Measurements from ENCODE around the gene INTS4. TPM values are rescaled to one million over a fixed set of nuclear protein-coding genes. Genes with fewer than 3 reads are reported as not detected.

The INTS4 gene
- total and polyA plus RNA-seq, 2 experiments from 2014 or later = 24.6 to 47.6 TPM

DNA sequence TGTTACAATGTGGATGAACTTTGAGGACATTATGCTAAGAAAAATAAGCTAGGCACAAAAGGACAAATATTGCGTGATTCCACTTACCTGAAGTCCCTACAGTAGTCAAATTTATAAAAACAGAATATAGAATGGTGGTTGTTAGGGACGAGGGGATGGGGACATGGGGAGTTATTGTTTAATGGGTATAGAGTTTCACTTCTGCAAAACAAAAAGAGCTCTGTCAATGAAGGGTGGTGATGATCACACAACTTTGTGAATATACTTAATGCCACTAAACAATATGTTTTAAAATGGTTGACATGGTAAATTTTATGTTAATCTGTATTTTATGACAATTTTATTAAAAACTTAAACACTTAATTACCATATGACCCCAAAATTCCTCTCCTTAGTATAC, 26.1 kb downstream of the INTS4 start (continued):
- TF ChIP-seq CREB1 (CRISPR knock-in tag; IDR thresholded peaks at IDR 0.05; ENCODE audit: low read depth) (no peak), ZNF114 (CRISPR knock-in tag; IDR thresholded peaks at IDR 0.05) (no peak), POLR2AphosphoS5 (IDR thresholded peaks at IDR 0.05; ENCODE audit: low read depth) (no peak), STAT1 (IDR thresholded peaks at IDR 0.05; ENCODE audit: unreplicated experiment) (no peak), ZNF331 (CRISPR knock-in tag; IDR thresholded peaks at IDR 0.05; ENCODE audit: low read depth) (no peak)
- TF ChIP-seq, protein P1, sequence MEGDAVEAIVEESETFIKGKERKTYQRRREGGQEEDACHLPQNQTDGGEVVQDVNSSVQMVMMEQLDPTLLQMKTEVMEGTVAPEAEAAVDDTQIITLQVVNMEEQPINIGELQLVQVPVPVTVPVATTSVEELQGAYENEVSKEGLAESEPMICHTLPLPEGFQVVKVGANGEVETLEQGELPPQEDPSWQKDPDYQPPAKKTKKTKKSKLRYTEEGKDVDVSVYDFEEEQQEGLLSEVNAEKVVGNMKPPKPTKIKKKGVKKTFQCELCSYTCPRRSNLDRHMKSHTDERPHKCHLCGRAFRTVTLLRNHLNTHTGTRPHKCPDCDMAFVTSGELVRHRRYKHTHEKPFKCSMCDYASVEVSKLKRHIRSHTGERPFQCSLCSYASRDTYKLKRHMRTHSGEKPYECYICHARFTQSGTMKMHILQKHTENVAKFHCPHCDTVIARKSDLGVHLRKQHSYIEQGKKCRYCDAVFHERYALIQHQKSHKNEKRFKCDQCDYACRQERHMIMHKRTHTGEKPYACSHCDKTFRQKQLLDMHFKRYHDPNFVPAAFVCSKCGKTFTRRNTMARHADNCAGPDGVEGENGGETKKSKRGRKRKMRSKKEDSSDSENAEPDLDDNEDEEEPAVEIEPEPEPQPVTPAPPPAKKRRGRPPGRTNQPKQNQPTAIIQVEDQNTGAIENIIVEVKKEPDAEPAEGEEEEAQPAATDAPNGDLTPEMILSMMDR (conservative IDR thresholded peaks at IDR 0.05; ENCODE audit: low read depth in 2 of 2) = no peak
- TF ChIP-seq, protein P2, sequence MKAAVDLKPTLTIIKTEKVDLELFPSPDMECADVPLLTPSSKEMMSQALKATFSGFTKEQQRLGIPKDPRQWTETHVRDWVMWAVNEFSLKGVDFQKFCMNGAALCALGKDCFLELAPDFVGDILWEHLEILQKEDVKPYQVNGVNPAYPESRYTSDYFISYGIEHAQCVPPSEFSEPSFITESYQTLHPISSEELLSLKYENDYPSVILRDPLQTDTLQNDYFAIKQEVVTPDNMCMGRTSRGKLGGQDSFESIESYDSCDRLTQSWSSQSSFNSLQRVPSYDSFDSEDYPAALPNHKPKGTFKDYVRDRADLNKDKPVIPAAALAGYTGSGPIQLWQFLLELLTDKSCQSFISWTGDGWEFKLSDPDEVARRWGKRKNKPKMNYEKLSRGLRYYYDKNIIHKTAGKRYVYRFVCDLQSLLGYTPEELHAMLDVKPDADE (IDR thresholded peaks at IDR 0.05) = no peak

DNA sequence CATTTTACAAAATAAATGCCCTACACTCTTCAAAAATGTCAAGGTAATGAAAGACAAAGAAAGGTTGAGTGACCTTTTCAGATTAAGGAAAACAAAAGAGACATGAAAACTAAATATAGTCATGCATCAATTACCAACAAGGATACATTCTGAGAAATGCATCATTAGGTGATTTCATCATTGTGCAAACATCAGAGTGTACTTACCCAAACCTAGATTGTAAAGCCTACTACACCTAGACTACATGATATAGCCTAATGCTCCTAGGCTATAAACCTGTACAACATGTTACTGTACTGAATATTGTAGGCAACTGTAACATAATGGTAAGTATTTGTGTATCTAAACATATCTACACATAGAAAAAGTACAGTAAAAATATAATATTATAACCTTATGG, 26.7 kb downstream of the INTS4 start:
- no peaks in the 10 kb centered on the region for H3K4me1 ChIP-seq (ENCODE audit: insufficient read depth)
- no peaks in the 10 kb centered on the region for H3K4me1 Mint-ChIP-seq
- TF ChIP-seq, protein P3, sequence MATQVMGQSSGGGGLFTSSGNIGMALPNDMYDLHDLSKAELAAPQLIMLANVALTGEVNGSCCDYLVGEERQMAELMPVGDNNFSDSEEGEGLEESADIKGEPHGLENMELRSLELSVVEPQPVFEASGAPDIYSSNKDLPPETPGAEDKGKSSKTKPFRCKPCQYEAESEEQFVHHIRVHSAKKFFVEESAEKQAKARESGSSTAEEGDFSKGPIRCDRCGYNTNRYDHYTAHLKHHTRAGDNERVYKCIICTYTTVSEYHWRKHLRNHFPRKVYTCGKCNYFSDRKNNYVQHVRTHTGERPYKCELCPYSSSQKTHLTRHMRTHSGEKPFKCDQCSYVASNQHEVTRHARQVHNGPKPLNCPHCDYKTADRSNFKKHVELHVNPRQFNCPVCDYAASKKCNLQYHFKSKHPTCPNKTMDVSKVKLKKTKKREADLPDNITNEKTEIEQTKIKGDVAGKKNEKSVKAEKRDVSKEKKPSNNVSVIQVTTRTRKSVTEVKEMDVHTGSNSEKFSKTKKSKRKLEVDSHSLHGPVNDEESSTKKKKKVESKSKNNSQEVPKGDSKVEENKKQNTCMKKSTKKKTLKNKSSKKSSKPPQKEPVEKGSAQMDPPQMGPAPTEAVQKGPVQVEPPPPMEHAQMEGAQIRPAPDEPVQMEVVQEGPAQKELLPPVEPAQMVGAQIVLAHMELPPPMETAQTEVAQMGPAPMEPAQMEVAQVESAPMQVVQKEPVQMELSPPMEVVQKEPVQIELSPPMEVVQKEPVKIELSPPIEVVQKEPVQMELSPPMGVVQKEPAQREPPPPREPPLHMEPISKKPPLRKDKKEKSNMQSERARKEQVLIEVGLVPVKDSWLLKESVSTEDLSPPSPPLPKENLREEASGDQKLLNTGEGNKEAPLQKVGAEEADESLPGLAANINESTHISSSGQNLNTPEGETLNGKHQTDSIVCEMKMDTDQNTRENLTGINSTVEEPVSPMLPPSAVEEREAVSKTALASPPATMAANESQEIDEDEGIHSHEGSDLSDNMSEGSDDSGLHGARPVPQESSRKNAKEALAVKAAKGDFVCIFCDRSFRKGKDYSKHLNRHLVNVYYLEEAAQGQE (IDR thresholded peaks at IDR 0.05; ENCODE audit: unreplicated experiment) = no peak
- TF ChIP-seq EZH2 (IDR thresholded peaks at IDR 0.05; ENCODE audit: low read depth, unreplicated experiment) (no peak), POLR2AphosphoS5 (IDR thresholded peaks at IDR 0.05; ENCODE audit: low read depth) (no peak)
- TF ChIP-seq, protein P4, sequence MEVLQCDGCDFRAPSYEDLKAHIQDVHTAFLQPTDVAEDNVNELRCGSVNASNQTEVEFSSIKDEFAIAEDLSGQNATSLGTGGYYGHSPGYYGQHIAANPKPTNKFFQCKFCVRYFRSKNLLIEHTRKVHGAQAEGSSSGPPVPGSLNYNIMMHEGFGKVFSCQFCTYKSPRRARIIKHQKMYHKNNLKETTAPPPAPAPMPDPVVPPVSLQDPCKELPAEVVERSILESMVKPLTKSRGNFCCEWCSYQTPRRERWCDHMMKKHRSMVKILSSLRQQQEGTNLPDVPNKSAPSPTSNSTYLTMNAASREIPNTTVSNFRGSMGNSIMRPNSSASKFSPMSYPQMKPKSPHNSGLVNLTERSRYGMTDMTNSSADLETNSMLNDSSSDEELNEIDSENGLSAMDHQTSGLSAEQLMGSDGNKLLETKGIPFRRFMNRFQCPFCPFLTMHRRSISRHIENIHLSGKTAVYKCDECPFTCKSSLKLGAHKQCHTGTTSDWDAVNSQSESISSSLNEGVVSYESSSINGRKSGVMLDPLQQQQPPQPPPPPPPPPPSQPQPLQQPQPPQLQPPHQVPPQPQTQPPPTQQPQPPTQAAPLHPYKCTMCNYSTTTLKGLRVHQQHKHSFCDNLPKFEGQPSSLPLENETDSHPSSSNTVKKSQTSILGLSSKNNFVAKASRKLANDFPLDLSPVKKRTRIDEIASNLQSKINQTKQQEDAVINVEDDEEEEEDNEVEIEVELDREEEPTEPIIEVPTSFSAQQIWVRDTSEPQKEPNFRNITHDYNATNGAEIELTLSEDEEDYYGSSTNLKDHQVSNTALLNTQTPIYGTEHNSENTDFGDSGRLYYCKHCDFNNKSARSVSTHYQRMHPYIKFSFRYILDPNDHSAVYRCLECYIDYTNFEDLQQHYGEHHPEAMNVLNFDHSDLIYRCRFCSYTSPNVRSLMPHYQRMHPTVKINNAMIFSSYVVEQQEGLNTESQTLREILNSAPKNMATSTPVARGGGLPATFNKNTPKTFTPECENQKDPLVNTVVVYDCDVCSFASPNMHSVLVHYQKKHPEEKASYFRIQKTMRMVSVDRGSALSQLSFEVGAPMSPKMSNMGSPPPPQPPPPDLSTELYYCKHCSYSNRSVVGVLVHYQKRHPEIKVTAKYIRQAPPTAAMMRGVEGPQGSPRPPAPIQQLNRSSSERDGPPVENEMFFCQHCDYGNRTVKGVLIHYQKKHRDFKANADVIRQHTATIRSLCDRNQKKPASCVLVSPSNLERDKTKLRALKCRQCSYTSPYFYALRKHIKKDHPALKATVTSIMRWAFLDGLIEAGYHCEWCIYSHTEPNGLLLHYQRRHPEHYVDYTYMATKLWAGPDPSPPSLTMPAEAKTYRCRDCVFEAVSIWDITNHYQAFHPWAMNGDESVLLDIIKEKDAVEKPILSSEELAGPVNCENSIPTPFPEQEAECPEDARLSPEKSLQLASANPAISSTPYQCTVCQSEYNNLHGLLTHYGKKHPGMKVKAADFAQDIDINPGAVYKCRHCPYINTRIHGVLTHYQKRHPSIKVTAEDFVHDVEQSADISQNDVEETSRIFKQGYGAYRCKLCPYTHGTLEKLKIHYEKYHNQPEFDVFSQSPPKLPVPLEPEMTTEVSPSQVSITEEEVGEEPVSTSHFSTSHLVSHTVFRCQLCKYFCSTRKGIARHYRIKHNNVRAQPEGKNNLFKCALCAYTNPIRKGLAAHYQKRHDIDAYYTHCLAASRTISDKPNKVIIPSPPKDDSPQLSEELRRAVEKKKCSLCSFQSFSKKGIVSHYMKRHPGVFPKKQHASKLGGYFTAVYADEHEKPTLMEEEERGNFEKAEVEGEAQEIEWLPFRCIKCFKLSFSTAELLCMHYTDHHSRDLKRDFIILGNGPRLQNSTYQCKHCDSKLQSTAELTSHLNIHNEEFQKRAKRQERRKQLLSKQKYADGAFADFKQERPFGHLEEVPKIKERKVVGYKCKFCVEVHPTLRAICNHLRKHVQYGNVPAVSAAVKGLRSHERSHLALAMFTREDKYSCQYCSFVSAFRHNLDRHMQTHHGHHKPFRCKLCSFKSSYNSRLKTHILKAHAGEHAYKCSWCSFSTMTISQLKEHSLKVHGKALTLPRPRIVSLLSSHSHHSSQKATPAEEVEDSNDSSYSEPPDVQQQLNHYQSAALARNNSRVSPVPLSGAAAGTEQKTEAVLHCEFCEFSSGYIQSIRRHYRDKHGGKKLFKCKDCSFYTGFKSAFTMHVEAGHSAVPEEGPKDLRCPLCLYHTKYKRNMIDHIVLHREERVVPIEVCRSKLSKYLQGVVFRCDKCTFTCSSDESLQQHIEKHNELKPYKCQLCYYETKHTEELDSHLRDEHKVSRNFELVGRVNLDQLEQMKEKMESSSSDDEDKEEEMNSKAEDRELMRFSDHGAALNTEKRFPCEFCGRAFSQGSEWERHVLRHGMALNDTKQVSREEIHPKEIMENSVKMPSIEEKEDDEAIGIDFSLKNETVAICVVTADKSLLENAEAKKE (CRISPR knock-in tag; IDR thresholded peaks at IDR 0.05) = no peak
- TF ChIP-seq, protein P1 (conservative IDR thresholded peaks at IDR 0.05; ENCODE audit: low read depth in 2 of 2) = no peak

More for the DNA sequence above, 26.7 kb downstream of the INTS4 start:
- H3K9me3 Mint-ChIP-seq = no peaks in the 10 kb centered on the region
- Histone ChIP-seq H4K20me1 (replicated peaks; ENCODE audit: insufficient read depth) (no peaks in the 10 kb centered on the region), H3K36me3 (ENCODE audit: insufficient read depth) (no peaks in the 10 kb centered on the region), H3F3A (replicated peaks; ENCODE audit: low read depth) (no peaks in the 10 kb centered on the region), H3K27me3 (ENCODE audit: insufficient read depth) (no peaks in the 10 kb centered on the region), H3K79me2 (replicated peaks; ENCODE audit: insufficient read depth) (no peaks in the 10 kb centered on the region), H3K9me2 (ENCODE audit: insufficient read depth) (no peaks in the 10 kb centered on the region), H2AFZ (no peak overlapping the region), H3K4me3 (no peak overlapping the region), H3K4me2 (no peak overlapping the region), H3K27ac (ENCODE audit: low read depth) (no peak overlapping the region)
- DNase-seq (ENCODE audit: low spot score) = no peak
- H3K27ac Mint-ChIP-seq = no peak overlapping the region
- H3K4me3 Mint-ChIP-seq = no peak overlapping the region
- H3K27me3 Mint-ChIP-seq (ENCODE audit: insufficient read depth, low read depth, poor library complexity) = no peaks in the 10 kb centered on the region
- H3K36me3 Mint-ChIP-seq (ENCODE audit: low read depth) = no peaks in the 10 kb centered on the region
- no peak for ATAC-seq

Data from GM23338 (cell line).